Pancreas (tissue), 10 donors: Measurements from ENCODE around the gene THRSP. TPM values are rescaled to one million over a fixed set of nuclear protein-coding genes. Genes with fewer than 3 reads are reported as not detected.

ENCODE experiments used
- ATAC-seq, 4 donors: fragments of 200-7000 bp; cut with Tn5 transposase; one replicate each; pipeline versions ENCODE4 v1.8.0 to v1.9.1; 2020; ENCODE audit warnings: mild to moderate bottlenecking in 4 of 4, moderate library complexity in 4 of 4
- DNase-seq, 6 donors: peaks; one replicate each; pipeline ENCODE4 v3.0.0-alpha.2; 2020
- FAIRE-seq: peaks from 2 replicates; lab custom pipeline; 2012; peaks lifted over from hg19 to GRCh38; lab: Jason Lieb, UNC
- H3K27ac ChIP-seq, 4 donors: fragments of 200-600 bp; sonication (generic); 1 replicate in 3 of 4; 2 replicates in 1 of 4; pipeline versions ENCODE4 v1.5.0 to v1.8.0; 2020
- H3K27me3 ChIP-seq, 4 donors: fragments of 200-600 bp; one replicate each; pipeline ENCODE4 v1.8.0; 2021
- H3K36me3 ChIP-seq, 3 donors: fragments of 200-600 bp; sonication (generic) in 1 of 3; one replicate each; pipeline versions ENCODE4 v1.5.0 to v1.8.0; 2020 to 2021
- H3K4me1 ChIP-seq, 3 donors: fragments of 200-600 bp; one replicate each; pipeline ENCODE4 v1.8.0; 2021
- H3K4me3 ChIP-seq, 4 donors: fragments of 200-600 bp; sonication (generic) in 2 of 4; one replicate each; pipeline versions ENCODE4 v1.5.0 to v1.8.0; 2020 to 2021
- H3K9me3 ChIP-seq, 4 donors: fragments of 200-600 bp; one replicate each; pipeline ENCODE4 v1.8.0; 2021
- WGBS, 2 donors: extraction: QIAGEN DNeasy Blood & Tissue Kit; methylation state at CpG; one replicate each; pipeline ENCODE4 v1.1.7; 2013; 5-methylcytosine and 5-hydroxymethylcytosine counted together
- intact Hi-C, 3 donors: fragments of 100-400 bp; cut with DNase I; formaldehyde crosslinking; loops; one replicate each; pipeline versions ENCODE4 v1.11.1 to v1.14.2; 2022
- polyA plus RNA-seq, 2 donors: library from polyadenylated mRNA; stranded (reverse); fragments of 200-250 nt; gene quantifications; one replicate each; pipeline ENCODE4 v1.2.3, GENCODE V29; 2013
- total RNA-seq, 6 donors: library from RNA; stranded (reverse); fragmentation: NEBNext Ultra II Directional in 4 of 6; extraction: Animal tissue kit (Norgen Biotek cat#: 25700) in 4 of 6; gene quantifications; one replicate each; pipeline versions ENCODE4 v1.2.1 to v1.2.4, GENCODE V29; 2021 to 2023
- TF ChIP-seq, protein P1 (sequence below), 4 donors: fragments of 200-600 bp; sonication (generic) in 3 of 4; IDR thresholded peaks; one replicate each; pipeline versions ENCODE4 v1.5.0 to v1.8.0; 2021; ENCODE audit warnings: antibody characterized with exemption in 4 of 4
- donor health status: healthy with polysubstance abuse.
- donor health status: DM: no; HTN: no; CAD: no; lungs with moderate emphysema.
- donor health status: DM: no; HTN: no; CAD: no.
- donor health status: control.
- donor health status: control.
- donor health status: Bipolar disorder and iron deficiency.
- donor health status: DM: yes; HTN: yes; CAD: no.
- donor health status: DM: no; HTN: no; CAD: no.
- donor health status: DM: no; HTN: no; CAD: no.
- donor health status: DM: yes; HTN: yes; CAD: no.

Gene THRSP
- total and polyA plus RNA-seq, 8 donors: 0.63 to 9.2 (median 3.9) TPM; not detected in 4

DNA sequence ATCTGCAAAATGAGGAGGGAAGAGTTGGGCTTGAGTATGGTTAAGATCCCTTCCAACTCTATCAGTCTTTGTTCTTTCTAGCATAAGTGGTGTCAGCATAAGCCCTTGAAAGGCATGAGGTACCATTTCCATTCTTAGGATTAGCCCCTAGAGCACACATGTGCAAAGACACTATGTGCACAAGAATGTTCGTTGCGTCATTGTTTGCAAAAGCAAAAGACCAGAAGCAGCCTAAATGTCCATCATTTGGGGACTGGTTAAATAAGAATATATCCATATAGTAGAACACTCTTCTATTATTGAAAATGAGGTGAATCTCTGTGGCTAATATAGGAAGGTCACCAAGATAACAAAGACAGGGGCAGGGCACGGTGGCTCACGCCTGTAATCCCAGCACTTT is 30.6 kb upstream of the THRSP start:
- ATAC-seq: no peak
- intact Hi-C loops: no loop called here

DNA sequence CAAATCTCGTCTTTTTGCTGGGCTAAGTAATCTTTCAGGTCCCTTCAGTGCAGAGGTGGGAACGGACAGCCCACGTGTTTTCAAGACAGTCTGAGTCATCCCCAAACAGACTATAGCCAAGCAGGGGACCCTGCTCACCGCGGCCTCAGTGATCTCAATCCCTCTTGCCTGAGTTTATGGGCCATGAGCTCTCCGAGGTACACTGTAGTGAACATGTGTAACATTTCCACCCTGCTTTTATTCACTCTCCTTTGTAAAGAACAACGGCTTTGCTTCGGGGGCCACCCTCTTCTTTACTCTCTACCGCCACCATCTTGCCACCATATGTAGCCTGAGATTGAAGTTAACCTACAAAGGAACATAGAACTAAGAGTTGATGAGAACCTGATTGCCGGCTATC is 29.0 kb upstream of the THRSP start:
- Histone ChIP-seq H3K36me3 (no peaks in the 10 kb centered on the region), H3K4me3 (no peak overlapping the region), H3K27ac (no peak overlapping the region), H3K4me1 (peaks cover 12 to 51% (median 31%) of the 10 kb centered on the region in 3 donors), H3K9me3 (no peaks in the 10 kb centered on the region), H3K27me3 (no peaks in the 10 kb centered on the region)
- FAIRE-seq (no peak), ATAC-seq (no peak), DNase-seq (no peak)
- WGBS, 2 donors: 77 to 83% methylated on average over 10 of the region's 10 CpGs
- TF ChIP-seq, protein P1, sequence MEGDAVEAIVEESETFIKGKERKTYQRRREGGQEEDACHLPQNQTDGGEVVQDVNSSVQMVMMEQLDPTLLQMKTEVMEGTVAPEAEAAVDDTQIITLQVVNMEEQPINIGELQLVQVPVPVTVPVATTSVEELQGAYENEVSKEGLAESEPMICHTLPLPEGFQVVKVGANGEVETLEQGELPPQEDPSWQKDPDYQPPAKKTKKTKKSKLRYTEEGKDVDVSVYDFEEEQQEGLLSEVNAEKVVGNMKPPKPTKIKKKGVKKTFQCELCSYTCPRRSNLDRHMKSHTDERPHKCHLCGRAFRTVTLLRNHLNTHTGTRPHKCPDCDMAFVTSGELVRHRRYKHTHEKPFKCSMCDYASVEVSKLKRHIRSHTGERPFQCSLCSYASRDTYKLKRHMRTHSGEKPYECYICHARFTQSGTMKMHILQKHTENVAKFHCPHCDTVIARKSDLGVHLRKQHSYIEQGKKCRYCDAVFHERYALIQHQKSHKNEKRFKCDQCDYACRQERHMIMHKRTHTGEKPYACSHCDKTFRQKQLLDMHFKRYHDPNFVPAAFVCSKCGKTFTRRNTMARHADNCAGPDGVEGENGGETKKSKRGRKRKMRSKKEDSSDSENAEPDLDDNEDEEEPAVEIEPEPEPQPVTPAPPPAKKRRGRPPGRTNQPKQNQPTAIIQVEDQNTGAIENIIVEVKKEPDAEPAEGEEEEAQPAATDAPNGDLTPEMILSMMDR (IDR thresholded peaks at IDR 0.05): no peak
- intact Hi-C loops: no loop called here

More for the DNA sequence above, 30.6 kb upstream of the THRSP start:
- no peak for DNase-seq
- WGBS, 2 donors: 51 to 57% methylated on average over 4 of the region's 4 CpGs
- Histone ChIP-seq H3K36me3 (no peaks in the 10 kb centered on the region), H3K4me1 (peaks cover 10 to 45% (median 23%) of the 10 kb centered on the region in 3 donors), H3K4me3 (no peak overlapping the region), H3K27ac (no peak overlapping the region), H3K9me3 (no peaks in the 10 kb centered on the region), H3K27me3 (no peaks in the 10 kb centered on the region)
- no peak for FAIRE-seq
- TF ChIP-seq, protein P1 (IDR thresholded peaks at IDR 0.05): no peak

DNA sequence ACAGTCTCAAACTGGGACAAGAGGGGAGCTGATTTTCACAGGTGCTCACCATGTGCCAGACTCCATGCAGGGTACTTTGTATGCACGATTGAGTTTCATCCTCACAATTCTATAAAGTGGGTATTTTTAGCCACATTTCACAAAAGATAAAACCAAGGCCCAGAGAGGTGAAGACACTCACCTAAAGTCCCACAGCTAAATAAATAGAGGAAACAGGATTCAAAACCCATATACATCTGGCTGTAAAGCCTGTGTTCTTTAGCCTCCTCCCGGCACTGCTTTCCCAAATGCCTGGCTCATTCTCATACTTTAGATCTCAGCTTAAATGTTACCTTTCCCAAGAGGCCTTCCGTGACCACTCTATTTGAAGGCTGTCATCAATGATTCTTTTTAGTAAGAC is 27.3 kb upstream of the THRSP start:
- Histone ChIP-seq H3K9me3 (no peaks in the 10 kb centered on the region), H3K36me3 (no peaks in the 10 kb centered on the region), H3K27me3 (no peaks in the 10 kb centered on the region), H3K4me1 (peaks cover 21 to 47% (median 27%) of the 10 kb centered on the region in 3 donors), H3K4me3 (no peak overlapping the region), H3K27ac (peak overlapping the region in 3 of 4 donors; percentile 1 to 36 (median 35))
- intact Hi-C loops: no loop called here
- ATAC-seq (no peak), FAIRE-seq (no peak), DNase-seq (no peak)
- 75 to 78% methylated on average over 3 of the region's 3 CpGs for WGBS, 2 donors
- TF ChIP-seq, protein P1 (IDR thresholded peaks at IDR 0.05): no peak

DNA sequence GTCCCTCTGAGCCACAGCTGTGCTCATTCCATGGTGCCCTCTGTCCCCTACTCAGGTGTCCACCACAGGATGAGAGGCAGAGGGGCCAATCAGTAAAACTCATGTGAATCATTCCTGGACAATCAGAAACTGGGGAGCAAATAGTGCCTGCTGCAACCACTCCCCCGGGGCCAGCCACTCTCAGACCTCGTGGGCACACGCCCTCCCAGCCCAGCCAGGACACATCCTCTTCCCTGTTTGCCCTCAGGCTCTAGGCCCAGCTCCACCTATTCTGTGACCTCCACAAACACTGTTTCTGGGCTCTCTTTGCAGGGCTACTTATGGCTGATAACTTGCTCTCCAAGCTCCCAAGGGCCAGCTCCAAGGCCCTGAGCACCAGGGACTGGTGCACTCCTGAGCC is 26.6 kb upstream of the THRSP start:
- DNase-seq (peak; percentile 68 to 86 (median 72)), ATAC-seq (peak; percentile 64 to 83 (median 71)), FAIRE-seq (no peak)
- Histone ChIP-seq H3K27me3 (no peaks in the 10 kb centered on the region), H3K9me3 (no peaks in the 10 kb centered on the region), H3K4me3 (no peak overlapping the region), H3K27ac (peak overlapping the region; percentile 1 to 36 (median 32)), H3K4me1 (peaks cover 18 to 39% (median 24%) of the 10 kb centered on the region in 3 donors), H3K36me3 (no peaks in the 10 kb centered on the region)
- TF ChIP-seq, protein P1 (IDR thresholded peaks at IDR 0.05): no peak
- 10 to 30% methylated on average over 3 of the region's 3 CpGs for WGBS, 2 donors
- intact Hi-C loops: no loop called here

DNA sequence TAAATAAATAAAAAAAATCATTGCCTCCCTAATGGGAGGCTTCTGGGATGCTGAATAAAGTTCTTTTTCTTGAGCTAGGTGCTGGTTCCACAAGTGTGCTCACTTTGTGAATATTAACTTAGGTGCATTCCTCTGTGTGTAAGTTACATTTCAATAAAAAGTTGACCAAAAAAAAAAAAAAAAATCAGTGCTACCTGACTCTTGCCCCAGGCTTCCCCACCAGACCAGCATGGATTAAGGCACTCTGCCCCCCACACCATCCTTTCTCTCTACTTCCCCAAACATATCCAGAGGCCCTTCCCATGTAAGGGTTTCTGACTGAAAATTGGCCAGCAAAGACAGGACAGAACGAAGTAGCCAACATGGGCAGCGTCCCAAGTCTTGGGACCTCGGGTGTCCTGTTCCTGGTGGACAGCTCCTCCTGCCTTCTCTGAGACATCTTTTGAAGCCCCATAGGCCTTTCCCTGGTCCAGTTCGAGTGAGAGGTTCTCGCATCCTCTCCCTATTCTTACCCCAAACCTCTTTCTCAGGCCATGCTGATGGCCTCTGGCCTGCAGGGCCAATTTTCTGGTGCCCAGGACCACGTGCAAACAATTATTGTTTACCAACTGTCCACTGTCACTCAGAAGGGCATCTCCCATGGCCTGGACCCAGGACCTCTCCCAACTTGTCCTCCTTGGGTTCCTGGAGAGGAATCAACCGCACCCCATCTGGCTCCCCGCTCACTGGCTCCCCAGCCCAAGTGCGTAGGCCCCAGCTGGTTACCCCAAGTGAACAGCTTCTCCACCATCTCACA is 25.6 kb upstream of the THRSP start:
- FAIRE-seq (no peak), DNase-seq (peak in 3 of 6 donors; percentile 23 to 51 (median 46)), ATAC-seq (peak in 1 of 4 donors; percentile 0)
- H3K4me3 ChIP-seq: no peak overlapping the region
- TF ChIP-seq, protein P1 (IDR thresholded peaks at IDR 0.05): no peak
- peaks cover 13 to 31% (median 24%) of the 10 kb centered on the region in 3 donors for H3K4me1 ChIP-seq
- no peaks in the 10 kb centered on the region for H3K36me3 ChIP-seq
- no peaks in the 10 kb centered on the region for H3K9me3 ChIP-seq
- intact Hi-C loops: no loop called here
- peak overlapping the region; percentile 17 to 73 (median 33) for H3K27ac ChIP-seq
- no peaks in the 10 kb centered on the region for H3K27me3 ChIP-seq
- WGBS, 2 donors: 64 to 75% methylated on average over 9 of the region's 9 CpGs
